Right cardiac atrium (tissue), 5 donors: ENCODE data around the gene IGFL3. TPM values are rescaled to one million over a fixed set of nuclear protein-coding genes. Genes with fewer than 3 reads are reported as not detected.

Experiments
- ATAC-seq, 2 donors: fragments of 200-7000 bp; cut with Tn5 transposase; one replicate each; pipeline versions ENCODE4 v1.8.0 to v1.9.1; 2020; ENCODE audit warnings: moderate library complexity in 2 of 2, mild to moderate bottlenecking in 1 of 2
- DNase-seq, 3 donors: peaks; one replicate each; pipeline ENCODE4 v3.0.0-alpha.2; 2020
- H3K27ac ChIP-seq: one replicate; pipeline ENCODE4 v1.5.1; 2013; ENCODE audit warnings: mild to moderate bottlenecking, low read length, control low read depth, moderate library complexity
- H3K27me3 ChIP-seq: one replicate; pipeline ENCODE4 v1.6.1; 2013; ENCODE audit not compliant: control insufficient read depth, insufficient read depth
- H3K4me1 ChIP-seq: one replicate; pipeline ENCODE4 v1.6.1; 2013; ENCODE audit warnings: low read length; ENCODE audit not compliant: control insufficient read depth, insufficient read depth
- H3K4me3 ChIP-seq: one replicate; pipeline ENCODE4 v1.5.1; 2013; ENCODE audit warnings: low read length, control low read depth
- H3K9me3 ChIP-seq: one replicate; pipeline ENCODE4 v1.6.1; 2013; ENCODE audit warnings: low read length; ENCODE audit not compliant: control insufficient read depth
- WGBS: extraction: QIAGEN DNeasy Blood & Tissue Kit; methylation state at CpG from one replicate; pipeline ENCODE4 v1.1.7; 2013; 5-methylcytosine and 5-hydroxymethylcytosine counted together
- intact Hi-C, 4 donors: fragments of 100-400 bp; cut with DNase I; formaldehyde crosslinking; loops; one replicate each; pipeline versions ENCODE4 v1.11.0 to v1.14.0; 2022 to 2023
- polyA plus RNA-seq: library from polyadenylated mRNA; stranded (reverse); fragments of 200-250 nt; gene quantifications from one replicate; pipeline ENCODE4 v1.2.3, GENCODE V29; 2013
- total RNA-seq, 4 donors: library from RNA; stranded (reverse); fragmentation: NEBNext Ultra II Directional; extraction: Animal tissue kit (Norgen Biotek cat#: 25700); gene quantifications; one replicate each; pipeline ENCODE4 v1.2.1, GENCODE V29; 2021
- donor health status: healthy with polysubstance abuse.
- donor health status: DM: no; HTN: yes; CAD: no.
- donor health status: DM: no; HTN: no; CAD: no.
- donor health status: DM: no; HTN: yes; CAD: no; lungs with severe emphysema.
- donor health status: DM: yes; HTN: yes; CAD: no.

The IGFL3 gene
- total and polyA plus RNA-seq, 5 donors: not detected

GRCh38 chr19:46076031-46076880, 48.2 kb downstream of the IGFL3 start:
- Histone ChIP-seq H3K9me3 (no peaks in the 10 kb centered on the region), H3K27ac (no peak overlapping the region), H3K4me3 (no peak overlapping the region), H3K27me3 (peaks cover 4% of the 10 kb centered on the region), H3K4me1 (no peaks in the 10 kb centered on the region)
- intact Hi-C loops: loop anchor here in 2 of 4 donors (5.0 kb wide), 2 partner anchors 49 to 186 kb away; no protein-coding TSS in a partner anchor
- ATAC-seq (no peak), DNase-seq (no peak)
- WGBS: 39% methylated on average over 9 of the region's 9 CpGs

- peaks cover 7% of the 10 kb centered on the region for H3K27me3 ChIP-seq
- ATAC-seq: no peak
- H3K4me1 ChIP-seq: no peaks in the 10 kb centered on the region
- intact Hi-C loops: no loop called here
- no peaks in the 10 kb centered on the region for H3K9me3 ChIP-seq
- H3K4me3 ChIP-seq: no peak overlapping the region
- 76% methylated on average over 3 of the region's 3 CpGs for WGBS
- no peak for DNase-seq
- no peak overlapping the region for H3K27ac ChIP-seq
Measured at GRCh38 chr19:46073268-46073922, 51.1 kb downstream of the IGFL3 start.

Other genes starting within 250 kb of the IGFL3 start
- gene IRF2BP1, start 238.5 kb downstream of the IGFL3 start, total RNA-seq: 10 to 100 TPM; 21.5 to 23.4 (median 22.5) TPM
- 17.5 TPM for gene IRF2BP1, start 238.5 kb downstream of the IGFL3 start, polyA plus RNA-seq
- 10 to 100 TPM in 3 of 4 donors, 1 to 10 TPM in 1; 9.1 to 15.4 (median 12.9) TPM for gene MYPOP, start 222.1 kb downstream of the IGFL3 start, total RNA-seq
- gene MYPOP, start 222.1 kb downstream of the IGFL3 start, polyA plus RNA-seq: 9.3 TPM
- gene NANOS2, start 209.9 kb downstream of the IGFL3 start, total RNA-seq: not detected
- gene NANOS2, start 209.9 kb downstream of the IGFL3 start, polyA plus RNA-seq: not detected
- 1 to 10 TPM; 3.8 to 5.4 (median 3.9) TPM for gene NOVA2, start 150.8 kb downstream of the IGFL3 start, total RNA-seq
- 3.3 TPM for gene NOVA2, start 150.8 kb downstream of the IGFL3 start, polyA plus RNA-seq
- gene CCDC61, start 129.2 kb downstream of the IGFL3 start, total RNA-seq: 10 to 100 TPM in 1 of 4 donors, 1 to 10 TPM in 3; 7.1 to 12.7 (median 9.6) TPM
- 7.9 TPM for gene CCDC61, start 129.2 kb downstream of the IGFL3 start, polyA plus RNA-seq
- gene PGLYRP1, start 101.6 kb downstream of the IGFL3 start, total RNA-seq: not detected
- not detected for gene PGLYRP1, start 101.6 kb downstream of the IGFL3 start, polyA plus RNA-seq
- not detected for gene IGFL4, start 83.7 kb downstream of the IGFL3 start, total RNA-seq
- gene IGFL4, start 83.7 kb downstream of the IGFL3 start, polyA plus RNA-seq: not detected
- gene IGFL2, start 23.6 kb upstream of the IGFL3 start, total RNA-seq: under 1 TPM in 1 of 4 donors, not detected in 3; 0.43 TPM
- gene IGFL2, start 23.6 kb upstream of the IGFL3 start, polyA plus RNA-seq: 0.14 TPM
- not detected for gene IGFL1, start 105.1 kb upstream of the IGFL3 start, total RNA-seq
- not detected for gene IGFL1, start 105.1 kb upstream of the IGFL3 start, polyA plus RNA-seq
- gene HIF3A, start 172.4 kb upstream of the IGFL3 start, total RNA-seq: 100 to 1,000 TPM in 1 of 4 donors, 10 to 100 TPM in 3; 60.0 to 132 (median 90.8) TPM
- gene HIF3A, start 172.4 kb upstream of the IGFL3 start, polyA plus RNA-seq: 94.7 TPM
- gene PPP5C, start 222.4 kb upstream of the IGFL3 start, total RNA-seq: 10 to 100 TPM; 62.4 to 74.1 (median 64.7) TPM
- 62.7 TPM for gene PPP5C, start 222.4 kb upstream of the IGFL3 start, polyA plus RNA-seq